NCI-H748 (cell line): ENCODE measurements around the gene ARHGAP27.
A peak's percentile ranks its signal among the peaks of the same experiment; 100 is the strongest.
"Not testable (repeated sequence)": the region's sequence is repeated elsewhere in the genome, so short reads cannot be mapped to it uniquely, and the experiment has no call there.

ENCODE experiments used
- DNase-seq: peaks from one replicate; lab custom pipeline; 2025; ENCODE audit not compliant: unreplicated experiment; lab: John Stamatoyannopoulos, UW

ARHGAP27 gene

GRCh38 chr17:45432405-45433158 lies at the start of gene ARHGAP27:
TSS of gene ARHGAP27 (minus strand) at chr17:45432870. CDS start at chr17:45430279, 2,591 bp downstream.
- DNase-seq = peak; percentile 45

GRCh38 chr17:45482317-45482716 lies 49.6 kb upstream of the ARHGAP27 start:
- DNase-seq = not testable (repeated sequence)

GRCh38 chr17:45475436-45475835 lies 42.8 kb upstream of the ARHGAP27 start:
- DNase-seq = not testable (repeated sequence)

GRCh38 chr17:45472249-45472648 lies 39.6 kb upstream of the ARHGAP27 start:
- not testable (repeated sequence) for DNase-seq

GRCh38 chr17:45469204-45469563 lies 36.5 kb upstream of the ARHGAP27 start:
- DNase-seq = not testable (repeated sequence)

- not testable (repeated sequence) for DNase-seq
These were observed 35.9 kb upstream of the ARHGAP27 start for GRCh38 chr17:45468293-45469203.

GRCh38 chr17:45461524-45462327 lies 29.1 kb upstream of the ARHGAP27 start:
- DNase-seq = peak; percentile 11

GRCh38 chr17:45460422-45460821 lies 27.8 kb upstream of the ARHGAP27 start:
- DNase-seq = not testable (repeated sequence)

- DNase-seq = not testable (repeated sequence)
These were observed 21.7 kb upstream of the ARHGAP27 start for GRCh38 chr17:45454341-45454740.

GRCh38 chr17:45453731-45454130 lies 21.1 kb upstream of the ARHGAP27 start:
- not testable (repeated sequence) for DNase-seq

- DNase-seq = not testable (repeated sequence)
These were observed 20.5 kb upstream of the ARHGAP27 start for GRCh38 chr17:45453225-45453534.

- not testable (repeated sequence) for DNase-seq
These were observed 19.9 kb upstream of the ARHGAP27 start for GRCh38 chr17:45452329-45453224.

GRCh38 chr17:45451660-45452059 lies 19.0 kb upstream of the ARHGAP27 start:
- not testable (repeated sequence) for DNase-seq

- DNase-seq = no peak
These were observed 18.5 kb upstream of the ARHGAP27 start for GRCh38 chr17:45451131-45451530.

- DNase-seq = not testable (repeated sequence)
These were observed 17.1 kb upstream of the ARHGAP27 start for GRCh38 chr17:45449708-45450329.

- not testable (repeated sequence) for DNase-seq
These were observed 16.6 kb upstream of the ARHGAP27 start for GRCh38 chr17:45449260-45449659.

- DNase-seq = not testable (repeated sequence)
These were observed 15.8 kb upstream of the ARHGAP27 start for GRCh38 chr17:45448483-45448882.

- DNase-seq = not testable (repeated sequence)
These were observed 15.4 kb upstream of the ARHGAP27 start for GRCh38 chr17:45448066-45448465.

- DNase-seq = not testable (repeated sequence)
These were observed 15.0 kb upstream of the ARHGAP27 start for GRCh38 chr17:45447650-45448049.
